ENCODE data around the gene MAP4. TPM values are rescaled to one million over a fixed set of nuclear protein-coding genes. Genes with fewer than 3 reads are reported as not detected.

Gene MAP4
- total and polyA plus RNA-seq, 2 donors (not counting 1 experiment from before 2014, with no cell fraction given) = 152 to 243 TPM

GRCh38 chr3:48042071-48042760 is 26.0 kb upstream of the MAP4 start:
- Histone ChIP-seq H3K4me2 (ENCODE audit: extremely low read depth, insufficient read depth, low read length) (no peak overlapping the region), H3K9ac (ENCODE audit: insufficient read depth, low read length) (no peak overlapping the region), H3K27me3 (ENCODE audit: control insufficient read depth, insufficient read depth, low read length) (no peaks in the 10 kb centered on the region), H3K9me3 (ENCODE audit: control insufficient read depth, insufficient read depth, low read depth, low read length) (no peaks in the 10 kb centered on the region), H3K4me3 (replicated peaks in 1 of 4; ENCODE audit: control extremely low read depth in 1 of 4, insufficient read depth in 1 of 4, low read depth in 3 of 4, low read length in 4 of 4) (no peak overlapping the region), H2AFZ (ENCODE audit: low read length) (no peak overlapping the region), H3K4me1 (ENCODE audit: control insufficient read depth, extremely low read depth, insufficient read depth, low read length) (peaks cover 12% of the 10 kb centered on the region), H3K36me3 (ENCODE audit: control insufficient read depth, insufficient read depth, low read length) (peaks cover 1% of the 10 kb centered on the region), H4K20me1 (ENCODE audit: control insufficient read depth, extremely low read depth, insufficient read depth, low read length) (peaks cover 2% of the 10 kb centered on the region), H3K27ac (ENCODE audit: insufficient read depth, low read length) (no peak overlapping the region), H3K79me2 (ENCODE audit: control insufficient read depth, insufficient read depth, low read length) (peaks cover 67% of the 10 kb centered on the region)
- TF ChIP-seq EZH2 (IDR thresholded peaks at IDR 0.05; ENCODE audit: low read length, missing control alignments) (no peak), CTCF (conservative IDR thresholded peaks at IDR 0.05 in 1 of 2, IDR thresholded peaks at IDR 0.05 in 1 of 2; ENCODE audit: low read depth in 1 of 2, low read length in 2 of 2) (no peak)
- peak; percentile 38 to 62 for DNase-seq (ENCODE audit: low read depth in 2 of 2)

- no peak for TF ChIP-seq EZH2 (IDR thresholded peaks at IDR 0.05; ENCODE audit: low read length, missing control alignments)
- no peak for TF ChIP-seq CTCF (conservative IDR thresholded peaks at IDR 0.05 in 1 of 2, IDR thresholded peaks at IDR 0.05 in 1 of 2; ENCODE audit: low read depth in 1 of 2, low read length in 2 of 2)
- Histone ChIP-seq H3K27ac (ENCODE audit: insufficient read depth, low read length) (peak overlapping the region; percentile 75), H3K79me2 (ENCODE audit: control insufficient read depth, insufficient read depth, low read length) (peaks cover 69% of the 10 kb centered on the region), H3K4me1 (ENCODE audit: control insufficient read depth, extremely low read depth, insufficient read depth, low read length) (peaks cover 16% of the 10 kb centered on the region), H3K9me3 (ENCODE audit: control insufficient read depth, insufficient read depth, low read depth, low read length) (no peaks in the 10 kb centered on the region), H4K20me1 (ENCODE audit: control insufficient read depth, extremely low read depth, insufficient read depth, low read length) (peaks cover 2% of the 10 kb centered on the region), H3K36me3 (ENCODE audit: control insufficient read depth, insufficient read depth, low read length) (no peaks in the 10 kb centered on the region), H3K4me3 (replicated peaks in 1 of 4; ENCODE audit: control extremely low read depth in 1 of 4, insufficient read depth in 1 of 4, low read depth in 3 of 4, low read length in 4 of 4) (peak overlapping the region in 1 of 4 experiments; percentile 14), H3K9ac (ENCODE audit: insufficient read depth, low read length) (peak overlapping the region; percentile 25), H3K4me2 (ENCODE audit: extremely low read depth, insufficient read depth, low read length) (peak overlapping the region; percentile 59), H3K27me3 (ENCODE audit: control insufficient read depth, insufficient read depth, low read length) (no peaks in the 10 kb centered on the region), H2AFZ (ENCODE audit: low read length) (no peak overlapping the region)
- DNase-seq (ENCODE audit: low read depth in 2 of 2) = peak; percentile 70 to 90
Observed at GRCh38 chr3:48039487-48040190, 23.4 kb upstream of the MAP4 start.

DNA sequence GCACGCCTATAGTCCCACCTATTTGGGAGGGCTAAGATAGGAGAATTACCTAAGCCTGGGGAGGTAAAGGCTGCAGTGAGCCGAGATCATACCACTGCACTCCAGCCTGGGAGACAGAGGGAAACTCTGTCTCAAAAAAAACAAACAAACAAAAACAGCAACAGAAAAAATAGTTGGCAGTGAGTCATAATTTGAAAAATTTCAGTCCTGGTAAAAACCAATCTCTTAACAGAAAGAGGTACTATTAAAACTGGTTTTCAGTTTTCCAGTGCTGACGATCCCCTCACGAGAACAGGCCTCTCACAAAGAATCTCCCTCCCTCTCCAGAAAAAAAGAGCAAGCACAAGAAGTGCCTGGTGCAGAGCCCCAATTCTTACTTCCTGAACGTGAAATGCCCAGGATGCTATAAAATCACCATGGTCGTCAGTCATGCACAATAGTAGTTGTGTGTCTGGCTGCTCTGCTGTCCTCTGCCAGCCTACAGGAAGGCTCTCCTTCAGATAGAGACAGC is 22.8 kb upstream of the MAP4 start:
- H4K20me1 ChIP-seq (ENCODE audit: control insufficient read depth, extremely low read depth, insufficient read depth, low read length) = peaks cover 4% of the 10 kb centered on the region
- H3K27me3 ChIP-seq (ENCODE audit: control insufficient read depth, insufficient read depth, low read length) = no peaks in the 10 kb centered on the region
- peaks cover 16% of the 10 kb centered on the region for H3K4me1 ChIP-seq (ENCODE audit: control insufficient read depth, extremely low read depth, insufficient read depth, low read length)
- peak overlapping the region; percentile 59 for H3K4me2 ChIP-seq (ENCODE audit: extremely low read depth, insufficient read depth, low read length)
- H2AFZ ChIP-seq (ENCODE audit: low read length) = no peak overlapping the region
- no peaks in the 10 kb centered on the region for H3K9me3 ChIP-seq (ENCODE audit: control insufficient read depth, insufficient read depth, low read depth, low read length)
- H3K4me3 ChIP-seq (replicated peaks in 1 of 4; ENCODE audit: control extremely low read depth in 1 of 4, insufficient read depth in 1 of 4, low read depth in 3 of 4, low read length in 4 of 4) = peak overlapping the region in 1 of 4 experiments; percentile 14
- H3K36me3 ChIP-seq (ENCODE audit: control insufficient read depth, insufficient read depth, low read length) = no peaks in the 10 kb centered on the region
- no peak overlapping the region for H3K9ac ChIP-seq (ENCODE audit: insufficient read depth, low read length)
- DNase-seq (ENCODE audit: low read depth in 2 of 2) = no peak
- H3K27ac ChIP-seq (ENCODE audit: insufficient read depth, low read length) = peak overlapping the region; percentile 75
- H3K79me2 ChIP-seq (ENCODE audit: control insufficient read depth, insufficient read depth, low read length) = peaks cover 73% of the 10 kb centered on the region
- no peak for TF ChIP-seq CTCF (conservative IDR thresholded peaks at IDR 0.05 in 1 of 2, IDR thresholded peaks at IDR 0.05 in 1 of 2; ENCODE audit: low read depth in 1 of 2, low read length in 2 of 2)
- TF ChIP-seq EZH2 (IDR thresholded peaks at IDR 0.05; ENCODE audit: low read length, missing control alignments) = no peak

Data from fibroblast of lung (primary cell).